Muscle of leg (tissue), 11 donors: ENCODE results near the gene CA4. TPM values are rescaled to one million over a fixed set of nuclear protein-coding genes. Genes with fewer than 3 reads are reported as not detected.
"Not testable (repeated sequence)": the region's sequence is repeated elsewhere in the genome, so short reads cannot be mapped to it uniquely, and the experiment has no call there.

Experiments
- DNase-seq: peaks from one replicate; pipeline ENCODE4 v3.0.0; 2013
- H3K27ac ChIP-seq: one replicate; pipeline ENCODE4 v1.5.1; 2013; ENCODE audit warnings: mild to moderate bottlenecking, low read length, control low read depth
- H3K27me3 ChIP-seq: one replicate; pipeline ENCODE4 v1.6.1; 2013; ENCODE audit warnings: low read length; ENCODE audit not compliant: control insufficient read depth, insufficient read depth
- H3K36me3 ChIP-seq: one replicate; pipeline ENCODE4 v1.6.1; 2013; ENCODE audit warnings: low read length; ENCODE audit not compliant: control insufficient read depth, insufficient read depth
- H3K4me1 ChIP-seq: one replicate; pipeline ENCODE4 v1.6.1; 2013; ENCODE audit warnings: low read length; ENCODE audit not compliant: control insufficient read depth, insufficient read depth
- H3K4me3 ChIP-seq: one replicate; pipeline ENCODE4 v1.5.1; 2013; ENCODE audit warnings: low read length, control low read depth
- H3K9me3 ChIP-seq: replicated peaks from 2 replicates; pipeline ENCODE4 v1.6.1; 2013; ENCODE audit warnings: low read depth, low read length; ENCODE audit not compliant: control insufficient read depth
- WGBS: methylation state at CpG from one replicate; pipeline ENCODE4 v1.1.5; 2013; ENCODE audit warnings: missing lambda C conversion rate; ENCODE audit not compliant: insufficient coverage; 5-methylcytosine and 5-hydroxymethylcytosine counted together
- polyA plus RNA-seq, 8 donors: library from polyadenylated mRNA; unstranded; fragments of 120-200 nt; gene quantifications; one replicate each; pipeline versions ENCODE4 v1.2.1 to v1.2.3, GENCODE V29; 2013; ENCODE audit warnings: inconsistent platforms in 1 of 8, low replicate concordance in 1 of 8; ENCODE audit not compliant: insufficient read length in 8 of 8, insufficient read depth in 1 of 8
- total RNA-seq: library from RNA; stranded (reverse); fragments of 120-200 nt; gene quantifications from one replicate; pipeline ENCODE4 v1.2.4, GENCODE V29; 2013

CA4 gene
- total and polyA plus RNA-seq, 9 donors, result 4.8 to 16.3 (median 6.9) TPM

- no peak for DNase-seq
- H3K9me3 ChIP-seq, result no peaks in the 10 kb centered on the region
- peaks cover 12% of the 10 kb centered on the region for H3K4me1 ChIP-seq
- H3K36me3 ChIP-seq, result no peaks in the 10 kb centered on the region
- H3K4me3 ChIP-seq, result no peak overlapping the region
- no peaks in the 10 kb centered on the region for H3K27me3 ChIP-seq
- peak overlapping the region; percentile 1 for H3K27ac ChIP-seq
- 93% methylated on average over 8 of the region's 8 CpGs for WGBS
Measured at GRCh38 chr17:60171753-60172079, 21.9 kb downstream of the CA4 start.

DNA sequence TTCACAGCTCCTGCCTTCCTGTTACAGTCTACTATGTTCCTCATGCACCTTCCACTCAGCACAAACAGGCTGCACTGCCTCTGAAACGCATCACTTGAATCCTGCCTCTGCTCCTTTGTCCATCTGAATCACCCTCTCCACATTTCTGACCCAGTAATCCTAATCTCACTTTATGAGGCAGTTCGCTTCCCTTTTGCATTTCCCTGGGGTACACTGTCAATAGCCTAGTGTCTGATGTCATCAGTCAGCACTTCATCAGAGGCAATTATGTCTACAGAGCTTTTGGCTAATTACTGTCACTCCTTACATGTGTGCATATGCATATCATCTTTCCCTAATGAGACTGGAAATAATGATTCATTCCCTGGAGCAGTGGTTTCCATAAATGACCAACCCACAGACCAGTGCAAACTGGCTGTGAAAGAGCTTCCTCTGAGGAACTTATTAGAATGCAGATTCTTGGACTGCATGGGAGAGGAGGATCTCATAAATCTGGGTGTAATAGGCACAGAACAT, 23.6 kb downstream of the CA4 start:
- Histone ChIP-seq H3K4me3 (no peak overlapping the region), H3K27ac (no peak overlapping the region), H3K36me3 (peaks cover 3% of the 10 kb centered on the region), H3K9me3 (no peaks in the 10 kb centered on the region), H3K27me3 (no peaks in the 10 kb centered on the region), H3K4me1 (peaks cover 12% of the 10 kb centered on the region)
- no peak for DNase-seq
- 28% methylated on average over 2 of the region's 2 CpGs for whole genome bisulfite sequencing

- Histone ChIP-seq H3K27ac (no peak overlapping the region), H3K9me3 (no peaks in the 10 kb centered on the region), H3K4me1 (peaks cover 12% of the 10 kb centered on the region), H3K4me3 (no peak overlapping the region), H3K27me3 (no peaks in the 10 kb centered on the region), H3K36me3 (peaks cover 4% of the 10 kb centered on the region)
- WGBS, result 71% methylated on average over 3 of the region's 3 CpGs
- DNase-seq, result no peak
Measured at GRCh38 chr17:60174035-60174434, 24.3 kb downstream of the CA4 start.

DNA sequence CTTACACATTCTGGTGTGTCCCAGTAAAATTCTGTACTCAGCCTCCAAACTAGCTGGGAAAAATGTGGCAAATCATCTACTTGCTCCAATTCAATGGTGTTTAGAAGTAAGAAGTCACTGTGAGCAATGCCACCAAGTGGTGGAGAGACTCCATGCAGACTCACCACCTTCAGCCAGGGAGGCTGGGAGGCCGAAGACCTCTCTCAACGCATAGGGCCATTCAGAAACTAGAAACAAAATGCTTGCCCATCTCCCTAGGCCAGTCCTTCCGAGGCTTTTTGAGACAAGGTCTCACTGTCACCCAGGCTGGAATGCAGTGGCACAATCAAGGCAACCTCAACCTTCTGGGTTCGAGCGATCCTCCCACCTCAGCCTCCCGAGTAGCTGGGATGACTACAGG, 25.0 kb downstream of the CA4 start:
- not testable (repeated sequence) for H3K27me3 ChIP-seq, H3K4me3 ChIP-seq, DNase-seq, H3K9me3 ChIP-seq, H3K36me3 ChIP-seq, H3K27ac ChIP-seq
- H3K4me1 ChIP-seq, result peaks cover 12% of the 10 kb centered on the region
- WGBS, result 84% methylated on average over 3 of the region's 6 CpGs

DNA sequence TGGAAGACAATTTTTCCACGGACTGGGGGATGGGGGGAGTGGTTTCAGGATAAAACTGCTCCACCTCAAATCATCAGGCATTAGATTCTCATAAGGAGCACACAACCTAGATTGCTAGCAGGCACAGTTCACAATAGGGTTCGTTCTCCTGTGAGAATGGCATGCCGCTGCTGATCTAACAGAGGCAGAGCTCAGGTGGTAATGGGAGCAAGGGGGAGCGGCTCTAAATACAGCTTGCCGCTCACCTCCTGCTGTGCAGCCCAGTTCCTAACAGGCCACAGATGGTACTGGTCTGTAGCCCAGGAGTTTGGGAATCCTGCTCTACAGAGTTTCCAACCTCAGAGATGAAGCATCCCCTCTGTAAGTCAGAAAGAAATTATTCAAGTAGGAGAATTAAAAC, 27.0 kb downstream of the CA4 start:
- H3K9me3 ChIP-seq, DNase-seq, H3K4me3 ChIP-seq, H3K27me3 ChIP-seq, H3K36me3 ChIP-seq, H3K27ac ChIP-seq, H3K4me1 ChIP-seq: not testable (repeated sequence)
- WGBS, result no CpG with 5 or more reads among the region's 5 CpGs

- peaks cover 12% of the 10 kb centered on the region for H3K36me3 ChIP-seq
Measured at GRCh38 chr17:60178180-60178579, 28.4 kb downstream of the CA4 start.

GRCh38 chr17:60180380-60180779, 30.6 kb downstream of the CA4 start:
- not testable (repeated sequence) for H3K9me3 ChIP-seq

More at GRCh38 chr17:60178180-60178579, 28.4 kb downstream of the CA4 start:
- H3K9me3 ChIP-seq, DNase-seq, H3K27me3 ChIP-seq, H3K4me3 ChIP-seq, H3K27ac ChIP-seq, H3K4me1 ChIP-seq: not testable (repeated sequence)
- WGBS, result no CpG with 5 or more reads among the region's 2 CpGs

DNA sequence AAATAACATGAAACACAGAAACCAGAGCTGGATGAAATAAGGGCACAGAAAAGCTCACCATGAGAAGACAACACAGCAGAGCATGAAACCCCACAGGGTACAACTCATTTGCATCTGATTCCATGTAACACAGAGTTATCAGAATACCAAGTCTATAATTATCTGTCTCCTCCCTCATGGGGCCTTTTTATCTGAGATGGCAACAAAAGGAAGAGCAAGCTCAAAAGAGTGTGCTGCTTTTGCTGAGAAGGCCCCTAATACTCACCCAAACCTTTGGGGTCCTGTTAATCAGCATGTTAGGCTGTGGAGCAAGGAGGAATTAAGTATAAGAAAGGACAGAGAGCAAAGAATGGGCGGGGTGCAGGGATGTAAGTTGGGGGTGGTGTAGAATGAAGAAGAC, 36.6 kb downstream of the CA4 start:
- not testable (repeated sequence) for DNase-seq, H3K4me1 ChIP-seq, H3K27ac ChIP-seq, H3K27me3 ChIP-seq, H3K9me3 ChIP-seq, H3K4me3 ChIP-seq
- peaks cover 25% of the 10 kb centered on the region for H3K36me3 ChIP-seq
- no CpG with 5 or more reads among the region's 1 CpG for WGBS

More at GRCh38 chr17:60180380-60180779, 30.6 kb downstream of the CA4 start:
- not testable (repeated sequence) for H3K27me3 ChIP-seq, DNase-seq, H3K27ac ChIP-seq, H3K4me1 ChIP-seq, H3K4me3 ChIP-seq
- peaks cover 21% of the 10 kb centered on the region for H3K36me3 ChIP-seq
- no CpG with 5 or more reads among the region's 1 CpG for WGBS

- H3K4me1 ChIP-seq, H3K27me3 ChIP-seq, H3K27ac ChIP-seq, H3K9me3 ChIP-seq, H3K4me3 ChIP-seq: not testable (repeated sequence)
- peaks cover 28% of the 10 kb centered on the region for H3K36me3 ChIP-seq
- WGBS, result 88% methylated on average over 1 of the region's 7 CpGs
- DNase-seq, result peak; percentile 36
Measured at GRCh38 chr17:60186846-60187745, 37.3 kb downstream of the CA4 start.

- peaks cover 29% of the 10 kb centered on the region for H3K36me3 ChIP-seq
- H3K27ac ChIP-seq, result no peak overlapping the region
- H3K9me3 ChIP-seq, result no peaks in the 10 kb centered on the region
- no peaks in the 10 kb centered on the region for H3K27me3 ChIP-seq
- H3K4me1 ChIP-seq, result no peaks in the 10 kb centered on the region
- WGBS, result 88% methylated on average over 3 of the region's 4 CpGs
- H3K4me3 ChIP-seq, result no peak overlapping the region
- no peak for DNase-seq
Measured at GRCh38 chr17:60188759-60189158, 39.0 kb downstream of the CA4 start.
